ENCODE data around the gene WAPL.

GRCh38 chr10:86472061-86472460, 49.5 kb downstream of the WAPL start:
- no peak for TF ChIP-seq RB1 (IDR thresholded peaks at IDR 0.05; ENCODE audit: borderline replicate concordance)
- TF ChIP-seq REST (IDR thresholded peaks at IDR 0.05; ENCODE audit: low read depth, low read length): no peak
- no peak for TF ChIP-seq RCOR1 (conservative IDR thresholded peaks at IDR 0.05; ENCODE audit: low read depth, low read length)
